ENCODE results near the gene PRPF6. TPM values are rescaled to one million over a fixed set of nuclear protein-coding genes. Genes with fewer than 3 reads are reported as not detected.

Gene PRPF6
- total and polyA plus RNA-seq, 10 donors, result 39.9 to 71.1 (median 60.8) TPM

DNA sequence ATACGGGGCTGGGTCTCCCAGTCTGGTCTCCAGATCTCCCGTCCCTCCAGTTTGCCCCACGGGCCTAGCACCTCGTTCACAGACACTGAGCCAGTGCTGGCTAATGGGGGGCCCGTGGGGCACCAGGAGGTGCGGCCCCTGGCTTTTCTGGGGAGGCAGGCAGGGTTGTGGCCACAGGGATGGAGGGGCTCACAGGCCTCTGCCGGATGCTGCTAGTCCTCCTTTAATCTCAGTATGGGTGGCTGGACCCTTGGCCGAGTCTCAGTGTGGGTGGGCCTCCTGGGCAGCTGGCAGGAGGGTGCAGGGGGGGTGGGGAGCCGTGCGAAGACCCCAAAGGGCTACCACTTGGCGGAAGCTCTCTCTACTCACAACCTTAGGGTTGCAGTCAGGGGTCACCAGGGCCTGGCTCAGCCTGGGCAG is 70.1 kb downstream of the PRPF6 start:
- WGBS, 5 donors, result 61 to 73% (median 71%) methylated on average over 9 to 11 of the region's 11 CpGs
- Histone ChIP-seq H3K4me1 (peaks cover 11 to 97% (median 70%) of the 10 kb centered on the region in 6 donors), H3K4me3 (peak overlapping the region in 1 of 8 donors; percentile 73), H3K9me3 (no peaks in the 10 kb centered on the region), H3K27me3 (replicated peaks in 1 of 7) (peaks cover 0 to 96% (median 30%) of the 10 kb centered on the region in 7 donors), H3K36me3 (peaks cover 0 to 15% (median 0%) of the 10 kb centered on the region in 6 donors), H3K27ac (peak overlapping the region; percentile 56 to 91 (median 85))
- DNase-seq, result no peak
- no peak for TF ChIP-seq POLR2AphosphoS5 (IDR thresholded peaks at IDR 0.05)
- TF ChIP-seq, protein P1, sequence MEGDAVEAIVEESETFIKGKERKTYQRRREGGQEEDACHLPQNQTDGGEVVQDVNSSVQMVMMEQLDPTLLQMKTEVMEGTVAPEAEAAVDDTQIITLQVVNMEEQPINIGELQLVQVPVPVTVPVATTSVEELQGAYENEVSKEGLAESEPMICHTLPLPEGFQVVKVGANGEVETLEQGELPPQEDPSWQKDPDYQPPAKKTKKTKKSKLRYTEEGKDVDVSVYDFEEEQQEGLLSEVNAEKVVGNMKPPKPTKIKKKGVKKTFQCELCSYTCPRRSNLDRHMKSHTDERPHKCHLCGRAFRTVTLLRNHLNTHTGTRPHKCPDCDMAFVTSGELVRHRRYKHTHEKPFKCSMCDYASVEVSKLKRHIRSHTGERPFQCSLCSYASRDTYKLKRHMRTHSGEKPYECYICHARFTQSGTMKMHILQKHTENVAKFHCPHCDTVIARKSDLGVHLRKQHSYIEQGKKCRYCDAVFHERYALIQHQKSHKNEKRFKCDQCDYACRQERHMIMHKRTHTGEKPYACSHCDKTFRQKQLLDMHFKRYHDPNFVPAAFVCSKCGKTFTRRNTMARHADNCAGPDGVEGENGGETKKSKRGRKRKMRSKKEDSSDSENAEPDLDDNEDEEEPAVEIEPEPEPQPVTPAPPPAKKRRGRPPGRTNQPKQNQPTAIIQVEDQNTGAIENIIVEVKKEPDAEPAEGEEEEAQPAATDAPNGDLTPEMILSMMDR (IDR thresholded peaks at IDR 0.05 in 8 of 11, conservative IDR thresholded peaks at IDR 0.05 in 3 of 11), result no peak
- no peak for TF ChIP-seq POLR2A (IDR thresholded peaks at IDR 0.05)
- intact Hi-C loops (cut with DNase I; ENCODE audit: low total_unique reads), result no loop called here

DNA sequence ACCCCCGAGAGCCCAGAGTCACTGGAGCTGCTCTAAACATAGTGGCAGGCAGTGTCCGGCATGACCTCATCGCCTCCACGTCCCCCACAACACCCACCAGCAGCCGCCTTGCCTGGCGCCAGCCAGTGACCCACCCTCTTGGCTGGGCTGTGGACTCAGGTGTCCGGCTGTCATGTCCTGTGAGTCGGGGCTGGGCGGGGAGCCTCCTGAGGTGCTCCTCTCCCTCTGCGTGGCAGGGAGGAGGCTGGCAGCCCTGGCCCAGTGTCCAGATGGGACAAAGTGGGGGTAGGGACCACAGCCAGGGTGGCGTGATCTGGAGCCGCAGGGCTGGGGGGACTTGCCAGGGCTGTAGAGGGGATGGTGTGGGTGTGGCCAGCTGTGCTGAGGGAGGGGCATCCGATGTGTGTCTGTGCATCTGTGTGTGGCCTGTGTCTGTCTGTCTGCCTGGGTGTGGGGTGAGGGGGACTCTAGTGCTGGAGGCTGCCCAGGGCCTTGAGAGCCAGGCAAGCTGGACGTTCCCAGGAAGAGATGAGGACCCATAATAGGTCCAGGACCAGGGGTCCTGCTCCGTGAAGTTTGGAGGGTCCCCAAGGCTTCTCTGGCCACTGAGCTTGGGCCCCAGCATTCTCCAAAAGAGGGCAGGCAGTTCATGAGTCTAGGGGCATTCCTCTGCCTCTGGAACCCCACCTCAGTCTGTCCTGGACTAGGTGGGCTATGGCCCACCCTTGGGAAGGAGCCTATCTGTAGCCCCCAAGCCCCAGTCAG is 70.8 kb downstream of the PRPF6 start:
- peaks cover 14 to 97% (median 75%) of the 10 kb centered on the region in 6 donors for H3K4me1 ChIP-seq
- peak overlapping the region; percentile 56 to 91 (median 85) for H3K27ac ChIP-seq
- TF ChIP-seq, protein P1 (IDR thresholded peaks at IDR 0.05 in 8 of 11, conservative IDR thresholded peaks at IDR 0.05 in 3 of 11), result no peak
- TF ChIP-seq POLR2AphosphoS5 (IDR thresholded peaks at IDR 0.05) (peak; percentile 57 to 85 (median 80)), POLR2A (IDR thresholded peaks at IDR 0.05) (no peak)
- H3K9me3 ChIP-seq, result no peaks in the 10 kb centered on the region
- peaks cover 0 to 15% (median 0%) of the 10 kb centered on the region in 6 donors for H3K36me3 ChIP-seq
- intact Hi-C loops (cut with DNase I; ENCODE audit: low total_unique reads), result no loop called here
- no peak overlapping the region for H3K4me3 ChIP-seq
- WGBS, 5 donors, result 60 to 75% (median 69%) methylated on average over 5 to 15 of the region's 15 CpGs
- peaks cover 0 to 96% (median 30%) of the 10 kb centered on the region in 7 donors for H3K27me3 ChIP-seq (replicated peaks in 1 of 7)
- DNase-seq, result peak; percentile 87

DNA sequence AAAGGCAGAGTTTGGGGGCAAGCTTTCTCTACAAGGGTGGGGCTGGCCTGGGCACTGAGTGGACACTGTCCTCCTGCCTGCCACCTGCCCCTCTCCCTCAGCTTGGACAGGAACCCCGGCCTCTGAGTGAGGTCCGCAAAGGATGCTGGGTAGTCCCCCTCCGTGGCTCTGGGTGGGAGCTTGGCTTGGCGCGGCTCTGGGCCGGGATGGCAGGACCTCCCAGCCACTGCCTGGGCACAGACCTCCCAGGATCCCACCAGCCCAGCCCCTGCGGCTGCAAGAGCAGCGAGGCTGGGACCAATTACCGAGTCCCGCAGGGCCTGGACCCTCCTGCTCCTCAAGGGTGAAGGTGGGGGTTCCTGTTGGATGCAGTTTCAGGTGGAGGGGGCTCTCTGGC is 71.4 kb downstream of the PRPF6 start:
- Histone ChIP-seq H3K9me3 (no peaks in the 10 kb centered on the region), H3K4me3 (no peak overlapping the region), H3K4me1 (peaks cover 14 to 97% (median 80%) of the 10 kb centered on the region in 6 donors), H3K27ac (peak overlapping the region; percentile 56 to 91 (median 85)), H3K36me3 (peaks cover 0 to 13% (median 0%) of the 10 kb centered on the region in 6 donors), H3K27me3 (replicated peaks in 1 of 7) (peaks cover 0 to 96% (median 30%) of the 10 kb centered on the region in 7 donors)
- WGBS, 5 donors, result 64 to 84% (median 78%) methylated on average over 4 to 10 of the region's 10 CpGs
- no peak for DNase-seq
- intact Hi-C loops (cut with DNase I; ENCODE audit: low total_unique reads), result no loop called here
- TF ChIP-seq, protein P1 (IDR thresholded peaks at IDR 0.05 in 8 of 11, conservative IDR thresholded peaks at IDR 0.05 in 3 of 11), result no peak
- no peak for TF ChIP-seq POLR2A (IDR thresholded peaks at IDR 0.05)
- TF ChIP-seq POLR2AphosphoS5 (IDR thresholded peaks at IDR 0.05), result no peak

Measured in spleen (tissue), 11 donors.